NCI-H524 (cell line): ENCODE measurements around the gene CERS6.

Experiments
- DNase-seq, 2 experiments: peaks; one replicate each; lab custom pipeline; 2025; lab: John Stamatoyannopoulos, UW

Gene CERS6

DNA sequence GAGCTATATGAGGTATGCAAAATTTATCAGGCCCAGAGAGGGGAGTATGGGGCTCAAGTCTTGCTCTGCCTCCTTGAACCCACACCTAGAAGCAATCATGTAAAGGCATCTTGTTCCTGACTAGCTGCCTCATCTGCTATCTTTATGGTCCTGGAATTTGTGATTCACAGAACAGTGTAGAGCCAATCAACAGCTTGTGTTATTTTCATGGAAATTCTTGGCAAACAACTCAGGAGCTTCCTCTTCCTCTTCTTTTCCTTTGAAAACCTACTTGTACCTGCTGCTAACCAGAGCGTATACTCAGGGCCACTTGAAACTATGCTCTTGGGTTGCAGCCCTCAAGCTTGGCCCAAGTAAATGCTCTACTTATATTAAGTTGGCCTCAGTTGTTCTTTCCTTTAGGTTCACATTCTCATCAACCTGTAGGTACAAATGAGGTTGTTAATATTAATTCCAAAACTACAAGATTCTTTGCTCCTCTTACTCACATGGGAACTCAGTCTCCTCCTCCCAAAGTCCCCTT lies 342.9 kb downstream of the CERS6 start:
- DNase-seq, result no peak

DNA sequence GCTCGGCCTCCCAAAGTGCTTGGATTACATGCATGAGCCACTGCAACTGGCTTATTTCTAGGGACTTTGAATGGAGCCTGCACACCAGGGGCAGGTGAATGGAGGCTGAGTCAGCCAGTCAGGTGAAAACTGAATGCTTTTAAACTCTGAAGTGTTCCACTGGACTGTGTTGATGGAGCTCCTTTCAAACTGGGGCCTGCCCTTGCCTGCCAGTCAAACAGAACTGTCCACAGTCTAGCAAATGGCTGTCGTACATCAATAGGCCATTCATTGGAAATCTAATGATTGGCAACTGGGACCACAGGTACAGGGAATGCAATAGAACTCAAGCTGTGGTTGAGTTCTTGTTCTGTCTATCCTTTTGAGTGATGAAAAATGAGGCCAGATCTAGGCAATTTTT lies 345.4 kb downstream of the CERS6 start:
- DNase-seq, result no peak

DNA sequence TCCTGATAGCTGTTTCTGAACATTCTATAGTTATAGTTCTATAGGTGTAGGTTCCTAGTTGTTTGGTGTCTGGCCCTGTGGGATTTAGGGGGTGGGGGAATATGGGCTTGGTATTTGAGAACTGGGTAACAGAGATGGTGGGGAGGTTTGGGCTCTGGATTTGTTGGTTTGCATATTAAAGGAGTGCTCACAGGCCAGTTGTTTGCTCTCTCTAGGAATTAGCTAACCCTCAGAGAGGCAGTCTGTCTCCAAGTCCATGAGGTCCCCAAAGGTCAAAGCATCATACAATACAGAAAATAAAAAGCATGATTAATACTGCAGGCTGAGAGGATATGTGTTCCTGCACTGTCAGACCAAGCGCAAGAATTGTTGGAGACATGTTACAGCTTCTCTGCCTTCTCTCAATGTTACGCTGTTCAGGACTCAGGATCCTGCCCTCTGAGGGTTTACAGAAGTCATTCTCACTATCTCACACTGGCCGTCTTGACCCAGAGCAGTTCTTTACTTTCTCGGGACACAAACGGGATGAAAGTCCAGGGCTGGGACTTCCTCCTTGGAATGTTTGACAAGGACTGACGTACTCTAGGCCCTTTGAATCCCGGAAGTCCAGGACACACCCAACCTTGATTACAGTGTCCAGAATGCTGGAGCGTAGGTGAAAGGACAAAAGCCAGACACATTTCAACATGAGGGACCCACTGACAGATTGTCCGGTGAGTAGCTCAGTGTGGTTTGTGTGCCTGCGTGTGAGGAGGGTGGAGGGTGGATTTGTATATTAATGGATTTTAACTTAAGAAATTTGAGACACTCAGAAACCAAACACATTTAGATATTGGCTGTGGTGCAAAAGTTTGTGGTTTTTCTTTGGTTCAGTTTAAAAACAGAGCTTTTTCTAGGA lies 346.1 kb downstream of the CERS6 start, which contains the start of gene NOSTRIN:
TSS of gene NOSTRIN (plus strand) at position 677 of the 898 bp plus-strand sequence. CDS start at position 687, 10 bp downstream.
- DNase-seq, result no peak

- DNase-seq, result no peak
Observed at GRCh38 chr2:168802859-168803725, 347.0 kb downstream of the CERS6 start.

DNA sequence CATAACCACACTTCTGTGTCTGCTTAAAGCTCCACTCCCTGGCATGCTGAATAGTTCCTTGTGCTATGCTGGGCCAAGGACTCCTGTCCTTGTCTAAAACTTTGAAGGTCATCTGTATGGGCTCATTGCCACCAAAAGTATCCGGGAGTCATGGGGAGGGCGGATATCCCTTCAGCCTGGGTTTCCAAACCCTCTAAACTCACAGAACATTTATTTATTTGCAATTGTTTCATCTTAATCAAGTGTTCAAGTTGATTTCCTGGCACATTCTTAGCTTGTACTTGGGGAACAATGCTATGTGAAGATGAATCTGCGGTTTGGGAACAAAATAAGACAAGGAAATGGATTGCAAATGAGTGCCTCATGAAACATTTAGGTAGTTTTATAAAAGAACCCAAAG lies 348.1 kb downstream of the CERS6 start:
- DNase-seq, result no peak

- DNase-seq, result no peak
Observed at GRCh38 chr2:168805615-168806014, 349.5 kb downstream of the CERS6 start.

GRCh38 chr2:168809537-168809936 lies 353.5 kb downstream of the CERS6 start:
- no peak for DNase-seq

DNA sequence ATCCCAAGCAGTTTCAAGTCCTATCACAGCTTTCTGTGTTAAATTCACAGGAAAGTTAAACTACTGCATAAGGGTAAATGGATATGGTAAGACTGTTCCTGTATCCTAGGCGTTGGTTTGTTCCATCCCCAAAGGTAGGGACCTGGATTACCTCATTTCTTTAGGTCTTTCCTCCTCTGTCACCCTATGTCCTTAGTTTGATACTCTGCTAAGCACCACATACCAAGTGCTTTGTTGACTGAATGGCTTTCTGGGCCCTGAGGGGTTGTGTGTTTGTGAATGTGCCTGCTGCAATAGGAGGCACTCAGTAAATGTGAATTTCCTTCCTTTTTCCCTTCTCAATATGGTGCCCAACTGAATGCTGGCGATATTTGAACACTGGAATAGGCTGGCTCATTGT lies 354.2 kb downstream of the CERS6 start:
- DNase-seq, result no peak

DNA sequence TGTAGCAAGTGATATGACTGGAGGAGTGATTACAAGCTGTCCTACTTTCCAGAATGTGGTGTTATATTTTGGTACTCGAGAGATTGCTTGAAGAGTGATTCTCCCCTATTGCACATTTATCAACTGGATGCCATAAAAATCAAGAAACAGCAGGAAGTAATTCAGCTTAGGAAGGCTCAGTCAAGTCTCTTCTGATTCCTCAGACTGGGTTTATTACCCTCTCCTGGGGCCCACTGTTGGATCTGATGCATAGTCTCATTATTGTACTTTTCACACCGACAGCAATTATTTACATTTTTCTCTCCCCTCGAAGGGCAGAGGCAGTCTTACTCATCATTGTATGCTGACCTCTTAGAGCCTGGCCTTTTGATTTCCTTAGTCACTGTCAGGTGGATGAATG lies 355.6 kb downstream of the CERS6 start:
- DNase-seq, result no peak

DNA sequence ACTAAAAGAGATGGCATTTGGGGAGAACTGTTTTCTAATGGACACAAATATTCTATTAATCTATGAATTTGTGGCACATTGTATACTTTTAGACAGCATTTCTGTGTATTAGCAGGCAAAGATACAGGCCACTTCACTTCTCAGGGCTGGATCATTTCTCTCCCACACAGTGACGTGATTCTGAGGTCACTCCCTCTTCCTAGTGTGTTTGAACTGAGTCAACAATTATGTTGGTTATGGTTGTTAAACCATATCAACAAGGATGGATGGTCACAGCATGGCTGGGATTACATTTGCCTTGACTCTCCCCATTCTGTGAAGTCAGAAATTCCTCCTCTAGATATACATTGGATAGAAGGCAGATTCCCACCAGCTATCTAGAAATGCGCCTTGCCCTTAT lies 358.0 kb downstream of the CERS6 start:
- no peak for DNase-seq

GRCh38 chr2:168814939-168815907 lies 359.2 kb downstream of the CERS6 start:
- no peak for DNase-seq

GRCh38 chr2:168816369-168816768 lies 360.3 kb downstream of the CERS6 start:
- DNase-seq, result no peak

GRCh38 chr2:168819050-168819715 lies 363.1 kb downstream of the CERS6 start:
- DNase-seq, result peak; percentile 1 to 39

- peak in 1 of 2 experiments; percentile 42 for DNase-seq
Observed at GRCh38 chr2:168819829-168820489, 363.9 kb downstream of the CERS6 start.

- no peak for DNase-seq
Observed at GRCh38 chr2:168821577-168821976, 365.5 kb downstream of the CERS6 start.

DNA sequence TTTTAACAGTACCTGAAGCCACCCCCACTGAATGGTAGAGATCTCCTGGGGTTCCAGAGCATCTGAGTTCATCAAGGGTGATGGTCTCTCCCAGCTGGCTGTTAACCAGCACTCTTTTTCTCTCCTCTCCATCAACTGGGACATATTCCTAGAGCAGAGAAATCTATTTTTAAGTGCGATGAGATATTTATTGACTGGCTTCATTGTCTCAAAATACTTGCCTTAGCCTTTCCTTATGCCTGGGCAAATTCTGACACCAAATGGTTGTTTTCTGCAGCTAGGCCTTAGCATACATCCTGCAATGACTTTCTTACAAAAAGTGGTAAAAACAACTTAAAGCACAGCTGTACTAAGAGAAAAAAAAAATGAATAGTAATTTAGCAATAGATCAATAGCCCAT lies 365.9 kb downstream of the CERS6 start:
- DNase-seq, result no peak
